Trophoblast cell (in vitro differentiated cells and primary cell): ENCODE measurements around the gene DENND5A.
A peak's percentile ranks its signal among the peaks of the same experiment; 100 is the strongest.

ENCODE experiments used
- DNase-seq, 2 donors: peaks; one replicate each; pipeline ENCODE4 v3.0.0-alpha.2; 2016
- H2AFZ ChIP-seq: 2 replicates; pipeline ENCODE4 v1.6.1; 2013; ENCODE audit warnings: low read length, moderate library complexity, mild to moderate bottlenecking; ENCODE audit not compliant: insufficient read depth, poor library complexity
- H2AK5ac ChIP-seq: 2 replicates; pipeline ENCODE4 v1.6.1; 2013; ENCODE audit warnings: mild to moderate bottlenecking, low read length
- H2BK120ac ChIP-seq: 2 replicates; pipeline ENCODE4 v1.6.1; 2013; ENCODE audit warnings: low read length, mild to moderate bottlenecking, moderate library complexity; ENCODE audit not compliant: insufficient read depth, poor library complexity
- H2BK12ac ChIP-seq: 2 replicates; pipeline ENCODE4 v1.6.1; 2013; ENCODE audit warnings: mild to moderate bottlenecking, low read length, moderate library complexity
- H2BK5ac ChIP-seq: 2 replicates; pipeline ENCODE4 v1.6.1; 2013; ENCODE audit warnings: low read length, low read depth, moderate library complexity, mild to moderate bottlenecking; ENCODE audit not compliant: poor library complexity
- H3K14ac ChIP-seq: 2 replicates; pipeline ENCODE4 v1.6.1; 2013; ENCODE audit warnings: mild to moderate bottlenecking, low read length
- H3K18ac ChIP-seq: 2 replicates; pipeline ENCODE4 v1.6.1; 2013; ENCODE audit warnings: mild to moderate bottlenecking, low read length
- H3K23ac ChIP-seq: 2 replicates; pipeline ENCODE4 v1.6.1; 2013; ENCODE audit warnings: low read length
- H3K27ac ChIP-seq: 2 replicates; pipeline ENCODE4 v1.5.1; 2013; ENCODE audit warnings: low read depth, mild to moderate bottlenecking, inconsistent platforms, low read length, moderate library complexity
- H3K27me3 ChIP-seq: 2 replicates; pipeline ENCODE4 v1.6.1; 2013; ENCODE audit warnings: inconsistent platforms, mild to moderate bottlenecking, low read length, moderate library complexity; ENCODE audit not compliant: insufficient read depth
- H3K36me3 ChIP-seq, 2 experiments: 1 replicate in 1 of 2; 2 replicates in 1 of 2; pipeline ENCODE4 v1.6.1; 2013; ENCODE audit warnings: low read length in 2 of 2, mild to moderate bottlenecking in 2 of 2, moderate library complexity in 1 of 2; ENCODE audit not compliant: insufficient read depth in 2 of 2, control insufficient read depth in 1 of 2
- H3K4ac ChIP-seq: 2 replicates; pipeline ENCODE4 v1.6.1; 2013; ENCODE audit warnings: low read depth, mild to moderate bottlenecking, low read length, moderate library complexity
- H3K4me1 ChIP-seq, 2 experiments: 1 replicate in 1 of 2; 2 replicates in 1 of 2; pipeline ENCODE4 v1.6.1; 2013; ENCODE audit warnings: low read length in 2 of 2, mild to moderate bottlenecking in 2 of 2, moderate library complexity in 1 of 2; ENCODE audit not compliant: insufficient read depth in 2 of 2, control insufficient read depth in 1 of 2
- H3K4me2 ChIP-seq: 2 replicates; pipeline ENCODE4 v1.6.1; 2013; ENCODE audit warnings: inconsistent platforms, mild to moderate bottlenecking, low read length, moderate library complexity
- H3K4me3 ChIP-seq: 2 replicates; pipeline ENCODE4 v1.5.1; 2013; ENCODE audit warnings: mild to moderate bottlenecking, low read depth, low read length, inconsistent platforms
- H3K79me1 ChIP-seq: one replicate; pipeline ENCODE4 v1.6.1; 2013; ENCODE audit warnings: low read length
- H3K79me2 ChIP-seq: 2 replicates; pipeline ENCODE4 v1.6.1; 2013; ENCODE audit warnings: low read length, mild to moderate bottlenecking; ENCODE audit not compliant: control insufficient read depth, insufficient read depth, poor library complexity
- H3K9ac ChIP-seq: 2 replicates; pipeline ENCODE4 v1.6.1; 2013; ENCODE audit warnings: mild to moderate bottlenecking, low read length
- H3K9me3 ChIP-seq: 2 replicates; pipeline ENCODE4 v1.6.1; 2013; ENCODE audit warnings: low read depth, mild to moderate bottlenecking, control low read depth, inconsistent platforms, low read length; ENCODE audit not compliant: insufficient read depth
- H4K12ac ChIP-seq: 2 replicates; pipeline ENCODE4 v1.6.1; 2013; ENCODE audit warnings: low read depth, mild to moderate bottlenecking, low read length, moderate library complexity
- H4K8ac ChIP-seq: 2 replicates; pipeline ENCODE4 v1.6.1; 2013; ENCODE audit warnings: low read depth, mild to moderate bottlenecking, low read length, moderate library complexity
- H4K91ac ChIP-seq: one replicate; pipeline ENCODE4 v1.6.1; 2013; ENCODE audit warnings: low read depth, mild to moderate bottlenecking, low read length, moderate library complexity
- WGBS: extraction: QIAGEN DNeasy Blood & Tissue Kit; methylation state at CpG from one replicate; pipeline ENCODE4 v1.1.7; 2013; ENCODE audit warnings: missing lambda C conversion rate; ENCODE audit not compliant: insufficient read length, insufficient coverage; ENCODE audit errors: extremely low coverage; 5-methylcytosine and 5-hydroxymethylcytosine counted together

Gene DENND5A

GRCh38 chr11:9133956-9134355 is 131.2 kb downstream of the DENND5A start:
- Histone ChIP-seq H2BK5ac (no peak overlapping the region), H4K8ac (no peak overlapping the region), H3K23ac (no peak overlapping the region), H2AK5ac (no peak overlapping the region), H3K36me3 (peaks cover 12 to 22% of the 10 kb centered on the region in 2 experiments), H3K79me1 (no peaks in the 10 kb centered on the region), H3K4me1 (no peaks in the 10 kb centered on the region), H3K9me3 (no peaks in the 10 kb centered on the region), H3K4me3 (no peak overlapping the region), H3K14ac (no peak overlapping the region), H3K9ac (no peak overlapping the region), H3K18ac (no peak overlapping the region), H2BK120ac (no peak overlapping the region), H3K79me2 (no peaks in the 10 kb centered on the region), H3K27me3 (no peaks in the 10 kb centered on the region), H2AFZ (no peak overlapping the region), H4K91ac (no peak overlapping the region), H3K4ac (no peak overlapping the region), H4K12ac (no peak overlapping the region), H3K4me2 (no peak overlapping the region), H3K27ac (no peak overlapping the region), H2BK12ac (no peak overlapping the region)
- WGBS, result no CpG with 5 or more reads among the region's 2 CpGs
- no peak for DNase-seq

- Histone ChIP-seq H3K4ac (no peak overlapping the region), H3K4me2 (no peak overlapping the region), H2BK12ac (no peak overlapping the region), H3K14ac (no peak overlapping the region), H4K8ac (no peak overlapping the region), H3K79me1 (no peaks in the 10 kb centered on the region), H4K91ac (no peak overlapping the region), H4K12ac (no peak overlapping the region), H3K18ac (no peak overlapping the region), H2AFZ (no peak overlapping the region), H2BK5ac (no peak overlapping the region), H3K9me3 (no peaks in the 10 kb centered on the region), H3K27ac (no peak overlapping the region), H3K4me3 (no peak overlapping the region), H2AK5ac (no peak overlapping the region), H3K79me2 (no peaks in the 10 kb centered on the region), H3K27me3 (no peaks in the 10 kb centered on the region), H2BK120ac (no peak overlapping the region), H3K4me1 (no peaks in the 10 kb centered on the region), H3K23ac (no peak overlapping the region), H3K9ac (no peak overlapping the region), H3K36me3 (peaks cover 5 to 9% of the 10 kb centered on the region in 2 experiments)
- no peak for DNase-seq
- WGBS, result no CpG with 5 or more reads among the region's 5 CpGs
These were observed 132.8 kb downstream of the DENND5A start for GRCh38 chr11:9132203-9132878.

- no peak overlapping the region for H4K8ac ChIP-seq
- no peak for DNase-seq
- no peak overlapping the region for H3K4me2 ChIP-seq
- no peak overlapping the region for H2BK120ac ChIP-seq
- H3K79me2 ChIP-seq, result no peaks in the 10 kb centered on the region
- no peak overlapping the region for H3K27ac ChIP-seq
- no peak overlapping the region for H3K23ac ChIP-seq
- no CpG with 5 or more reads among the region's 1 CpG for WGBS
- peaks cover 0 to under 1% of the 10 kb centered on the region in 2 experiments for H3K36me3 ChIP-seq
- H2BK12ac ChIP-seq, result no peak overlapping the region
- no peaks in the 10 kb centered on the region for H3K27me3 ChIP-seq
- H3K18ac ChIP-seq, result no peak overlapping the region
- H2AFZ ChIP-seq, result no peak overlapping the region
- H3K79me1 ChIP-seq, result no peaks in the 10 kb centered on the region
- H3K4me3 ChIP-seq, result no peak overlapping the region
- H3K4ac ChIP-seq, result no peak overlapping the region
- H2BK5ac ChIP-seq, result no peak overlapping the region
- no peak overlapping the region for H3K9ac ChIP-seq
- H3K9me3 ChIP-seq, result no peaks in the 10 kb centered on the region
- no peak overlapping the region for H2AK5ac ChIP-seq
- no peak overlapping the region for H4K12ac ChIP-seq
- H3K4me1 ChIP-seq, result no peaks in the 10 kb centered on the region
- no peak overlapping the region for H4K91ac ChIP-seq
- H3K14ac ChIP-seq, result no peak overlapping the region
These were observed 134.9 kb downstream of the DENND5A start for GRCh38 chr11:9130297-9130696.

GRCh38 chr11:9126636-9127035 is 138.5 kb downstream of the DENND5A start:
- Histone ChIP-seq H2AFZ (no peak overlapping the region), H4K12ac (no peak overlapping the region), H4K91ac (no peak overlapping the region), H3K79me2 (no peaks in the 10 kb centered on the region), H4K8ac (no peak overlapping the region), H2BK12ac (no peak overlapping the region), H3K4ac (no peak overlapping the region), H2AK5ac (no peak overlapping the region), H2BK120ac (no peak overlapping the region), H3K27ac (no peak overlapping the region), H3K18ac (no peak overlapping the region), H3K36me3 (no peaks in the 10 kb centered on the region), H3K9ac (no peak overlapping the region), H3K79me1 (no peaks in the 10 kb centered on the region), H3K27me3 (no peaks in the 10 kb centered on the region), H3K4me2 (no peak overlapping the region), H3K4me3 (no peak overlapping the region), H3K23ac (no peak overlapping the region), H2BK5ac (no peak overlapping the region), H3K9me3 (no peaks in the 10 kb centered on the region), H3K4me1 (no peaks in the 10 kb centered on the region), H3K14ac (no peak overlapping the region)
- DNase-seq, result peak in 1 of 2 donors; percentile 65
- no CpG with 5 or more reads among the region's 2 CpGs for WGBS
